ENCODE measurements around the gene HYPK. TPM values are rescaled to one million over a fixed set of nuclear protein-coding genes. Genes with fewer than 3 reads are reported as not detected.
"Not testable (repeated sequence)": the region's sequence is repeated elsewhere in the genome, so short reads cannot be mapped to it uniquely, and the experiment has no call there.

The HYPK gene
- total RNA-seq, 6 donors from 2014 or later, result 6.5 to 41.9 (median 14.1) TPM

- Histone ChIP-seq H3K27me3 (no peaks in the 10 kb centered on the region), H3K4me3 (no peak overlapping the region), H3K36me3 (peaks cover 0 to 17% (median 7%) of the 10 kb centered on the region in 4 donors), H3K27ac (no peak overlapping the region), H3K4me1 (peaks cover 27 to 45% (median 32%) of the 10 kb centered on the region in 4 donors), H3K9me3 (no peaks in the 10 kb centered on the region)
- WGBS, 2 donors, result 52 to 66% methylated on average over 3 of the region's 3 CpGs
- ATAC-seq (ENCODE audit: low FRiP score in 2 of 2), result no peak
- DNase-seq, result no peak
- TF ChIP-seq POLR2AphosphoS5 (IDR thresholded peaks at IDR 0.05) (no peak), EP300 (IDR thresholded peaks at IDR 0.05) (no peak), POLR2A (IDR thresholded peaks at IDR 0.05) (no peak)
- TF ChIP-seq, protein P1, sequence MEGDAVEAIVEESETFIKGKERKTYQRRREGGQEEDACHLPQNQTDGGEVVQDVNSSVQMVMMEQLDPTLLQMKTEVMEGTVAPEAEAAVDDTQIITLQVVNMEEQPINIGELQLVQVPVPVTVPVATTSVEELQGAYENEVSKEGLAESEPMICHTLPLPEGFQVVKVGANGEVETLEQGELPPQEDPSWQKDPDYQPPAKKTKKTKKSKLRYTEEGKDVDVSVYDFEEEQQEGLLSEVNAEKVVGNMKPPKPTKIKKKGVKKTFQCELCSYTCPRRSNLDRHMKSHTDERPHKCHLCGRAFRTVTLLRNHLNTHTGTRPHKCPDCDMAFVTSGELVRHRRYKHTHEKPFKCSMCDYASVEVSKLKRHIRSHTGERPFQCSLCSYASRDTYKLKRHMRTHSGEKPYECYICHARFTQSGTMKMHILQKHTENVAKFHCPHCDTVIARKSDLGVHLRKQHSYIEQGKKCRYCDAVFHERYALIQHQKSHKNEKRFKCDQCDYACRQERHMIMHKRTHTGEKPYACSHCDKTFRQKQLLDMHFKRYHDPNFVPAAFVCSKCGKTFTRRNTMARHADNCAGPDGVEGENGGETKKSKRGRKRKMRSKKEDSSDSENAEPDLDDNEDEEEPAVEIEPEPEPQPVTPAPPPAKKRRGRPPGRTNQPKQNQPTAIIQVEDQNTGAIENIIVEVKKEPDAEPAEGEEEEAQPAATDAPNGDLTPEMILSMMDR (IDR thresholded peaks at IDR 0.05), result no peak
These were observed 21.1 kb downstream of the HYPK start for GRCh38 chr15:43821505-43821904.

DNA sequence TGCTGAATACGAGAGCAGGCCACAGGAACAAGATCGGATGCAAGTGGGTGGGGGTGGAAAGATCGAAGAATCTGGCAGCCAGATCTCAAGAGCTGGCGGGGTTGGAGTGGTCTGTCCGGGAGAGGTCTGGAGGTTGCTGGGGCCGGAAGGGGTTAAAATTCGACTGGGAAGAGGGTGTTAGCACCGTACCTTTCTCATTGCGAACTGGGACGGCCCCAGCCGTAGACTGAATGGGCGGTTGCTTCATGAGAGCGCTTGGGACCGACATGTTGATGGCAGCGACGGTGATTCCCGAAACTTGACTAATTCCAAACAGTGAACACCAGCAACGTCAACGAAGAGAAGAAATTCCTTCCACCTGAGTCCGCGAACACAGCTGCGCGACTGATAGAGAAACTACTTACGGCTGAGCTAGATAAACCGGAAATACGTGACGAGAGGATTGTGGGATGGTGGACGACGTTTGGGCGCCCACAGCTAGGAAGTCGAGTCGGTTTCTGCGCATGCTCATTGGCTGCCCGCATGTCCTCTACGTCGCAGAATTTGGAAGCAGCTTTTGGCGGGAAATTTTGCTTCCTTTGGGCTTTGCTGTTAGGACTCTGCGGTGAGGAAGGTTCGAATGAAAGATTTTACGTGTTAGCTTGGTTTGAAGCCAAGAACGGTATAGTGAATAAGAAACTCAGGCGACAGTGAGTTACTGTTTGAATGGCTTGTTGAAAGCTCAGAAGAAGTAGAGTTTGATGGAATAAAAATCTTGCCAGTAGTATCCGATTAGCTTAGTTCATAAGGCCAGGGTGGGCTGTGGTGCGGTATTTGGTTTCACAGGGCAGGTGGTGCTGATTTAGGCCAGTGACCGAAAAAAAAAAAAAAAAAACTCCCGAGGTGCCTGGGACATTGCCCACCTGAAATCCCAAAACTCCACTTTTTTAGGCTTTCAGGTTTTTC lies 24.2 kb downstream of the HYPK start, which contains the start of gene MFAP1:
Gene MFAP1 (minus strand): TSS at position 389 of the 945 bp plus-strand sequence. CDS start 121 bp downstream, at position 268.
- peaks cover 27 to 63% (median 39%) of the 10 kb centered on the region in 4 donors for H3K4me1 ChIP-seq
- DNase-seq (peak in 1 of 2 donors; percentile 97), ATAC-seq (ENCODE audit: low FRiP score in 2 of 2) (peak; percentile 93 to 95)

GRCh38 chr15:43825305-43825704 lies 24.9 kb downstream of the HYPK start:
- DNase-seq, result not testable (repeated sequence)

More for the DNA sequence above, 24.2 kb downstream of the HYPK start, which contains the start of gene MFAP1:
- Histone ChIP-seq H3K36me3 (peaks cover 0 to 4% (median 2%) of the 10 kb centered on the region in 4 donors), H3K27me3 (no peaks in the 10 kb centered on the region), H3K9me3 (no peaks in the 10 kb centered on the region), H3K4me3 (peak within 1 kb of the TSS; percentile 46 to 87 (median 67)), H3K27ac (peak within 1 kb of the TSS; percentile 89 to 93 (median 90))
- 8 to 11% methylated on average over 33 to 46 of the region's 46 CpGs for WGBS, 2 donors
- TF ChIP-seq POLR2A (IDR thresholded peaks at IDR 0.05) (peak in 3 of 4 donors; percentile 72 to 87 (median 79)), POLR2AphosphoS5 (IDR thresholded peaks at IDR 0.05) (peak; percentile 96 to 98), EP300 (IDR thresholded peaks at IDR 0.05) (peak in 1 of 4 donors; percentile 77)
- TF ChIP-seq, protein P1 (IDR thresholded peaks at IDR 0.05), result no peak

GRCh38 chr15:43826029-43826507 lies 25.7 kb downstream of the HYPK start:
- DNase-seq, result no peak
- H3K4me3 ChIP-seq, result peak overlapping the region in 3 of 4 donors; percentile 51 to 59 (median 57)
- TF ChIP-seq EP300 (IDR thresholded peaks at IDR 0.05) (no peak), POLR2A (IDR thresholded peaks at IDR 0.05) (no peak), POLR2AphosphoS5 (IDR thresholded peaks at IDR 0.05) (no peak)
- TF ChIP-seq, protein P1 (IDR thresholded peaks at IDR 0.05), result no peak
- H3K9me3 ChIP-seq, result no peaks in the 10 kb centered on the region
- peak overlapping the region in 3 of 4 donors; percentile 23 to 81 (median 76) for H3K27ac ChIP-seq
- WGBS, 2 donors, result 96 to 97% methylated on average over 11 of the region's 11 CpGs
- peaks cover 27 to 57% (median 39%) of the 10 kb centered on the region in 4 donors for H3K4me1 ChIP-seq
- peaks cover 0 to 4% (median under 1%) of the 10 kb centered on the region in 4 donors for H3K36me3 ChIP-seq
- no peak for ATAC-seq (ENCODE audit: low FRiP score in 2 of 2)
- no peaks in the 10 kb centered on the region for H3K27me3 ChIP-seq

More at GRCh38 chr15:43825305-43825704, 24.9 kb downstream of the HYPK start:
- H3K27me3 ChIP-seq; H3K27ac ChIP-seq; H3K9me3 ChIP-seq; H3K4me3 ChIP-seq; ATAC-seq (ENCODE audit: low FRiP score in 2 of 2); H3K36me3 ChIP-seq: not testable (repeated sequence)
- WGBS, 2 donors, result 93 to 94% methylated on average over 11 of the region's 11 CpGs
- H3K4me1 ChIP-seq, result peaks cover 27 to 63% (median 39%) of the 10 kb centered on the region in 4 donors
